ENCODE data around the gene KCNK17.

The KCNK17 gene

GRCh38 chr6:39251406-39251805 is 62.8 kb downstream of the KCNK17 start:
- DNase-seq (ENCODE audit: low spot score) = no peak
- no peak for TF ChIP-seq CTCF (IDR thresholded peaks at IDR 0.05; ENCODE audit: extremely low read depth, missing control alignments)

- no peak for TF ChIP-seq CTCF (IDR thresholded peaks at IDR 0.05; ENCODE audit: extremely low read depth, missing control alignments)
- no peak for DNase-seq (ENCODE audit: low spot score)
Measured at GRCh38 chr6:39250507-39250906, 63.7 kb downstream of the KCNK17 start.

GRCh38 chr6:39249278-39249677 is 64.9 kb downstream of the KCNK17 start:
- no peak for TF ChIP-seq CTCF (IDR thresholded peaks at IDR 0.05; ENCODE audit: extremely low read depth, missing control alignments)
- DNase-seq (ENCODE audit: low spot score) = no peak

Measured in GM20000 (cell line).